Colonic mucosa (tissue), 4 donors: ENCODE results near the gene RNASE7. TPM values are rescaled to one million over a fixed set of nuclear protein-coding genes. Genes with fewer than 3 reads are reported as not detected.

ENCODE experiments used
- DNase-seq: peaks from one replicate; pipeline ENCODE4 v3.0.0-alpha.2; 2020
- H3K27ac ChIP-seq: fragments of 200-600 bp; one replicate; pipeline ENCODE4 v1.8.0; 2021
- H3K27me3 ChIP-seq: fragments of 200-600 bp; one replicate; pipeline ENCODE4 v1.8.0; 2021
- H3K36me3 ChIP-seq: fragments of 200-600 bp; one replicate; pipeline ENCODE4 v1.8.0; 2021
- H3K4me1 ChIP-seq: fragments of 200-600 bp; one replicate; pipeline ENCODE4 v1.8.0; 2021; ENCODE audit warnings: mild to moderate bottlenecking
- H3K4me3 ChIP-seq: fragments of 200-600 bp; one replicate; pipeline ENCODE4 v1.8.0; 2021
- H3K9ac ChIP-seq, 2 donors: one replicate each; pipeline ENCODE4 v1.7.0; 2013; ENCODE audit warnings: control low read depth in 2 of 2, low read depth in 2 of 2, low read length in 2 of 2
- H3K9me3 ChIP-seq: fragments of 200-600 bp; one replicate; pipeline ENCODE4 v1.8.0; 2021
- intact Hi-C: fragments of 100-400 bp; cut with DNase I; formaldehyde crosslinking; loops from one replicate; pipeline ENCODE4 v1.14.1; 2022
- microRNA-seq: library from miRNA; unstranded; fragments of <30 nt; microRNA quantifications from one replicate; pipeline ENCODE4, GENCODE V29; 2019
- total RNA-seq, 2 donors: library from RNA; stranded (reverse); fragmentation: NEBNext Ultra II Directional in 1 of 2; extraction: Animal tissue kit (Norgen Biotek cat#: 25700) in 1 of 2; gene quantifications; one replicate each; pipeline ENCODE4 v1.2.1, GENCODE V29; 2021
- TF ChIP-seq, protein P1 (sequence below): fragments of 200-600 bp; IDR thresholded peaks from one replicate; pipeline ENCODE4 v1.8.0; 2022; ENCODE audit warnings: antibody characterized with exemption, mild to moderate bottlenecking
- donor health status: healthy.
- donor health status: DM: no; HTN: no; CAD: no.
- donor health status: DM: no; HTN: no; CAD: no.

The RNASE7 gene
- total RNA-seq, 2 donors from 2014 or later: 0.16 to 0.30 TPM

DNA sequence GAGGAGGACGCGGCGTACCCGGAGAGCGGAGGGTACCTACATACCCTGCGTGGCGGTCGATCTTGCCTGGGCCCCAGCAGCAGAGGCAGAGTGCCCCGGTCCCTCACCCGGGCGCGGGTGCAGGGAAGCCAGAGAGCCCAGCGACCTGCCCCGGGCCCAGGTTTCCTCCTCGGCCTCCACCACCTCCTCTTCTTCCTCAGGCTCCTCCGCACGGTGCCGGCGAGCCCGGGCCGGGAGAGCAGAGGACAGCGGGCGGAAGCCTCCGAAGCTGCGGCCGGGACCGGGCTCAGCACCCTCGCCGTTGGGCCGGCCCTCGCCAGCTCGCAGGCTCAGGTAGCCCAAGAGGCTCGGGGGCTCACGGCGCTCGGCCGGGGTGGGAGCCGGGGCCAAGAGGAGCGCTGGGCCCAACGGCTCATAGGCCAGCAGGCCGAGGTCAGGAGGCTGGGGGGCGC, 49.7 kb downstream of the RNASE7 start:
- peak; percentile 22 for DNase-seq
- Histone ChIP-seq H3K9ac (no peak overlapping the region), H3K27me3 (no peaks in the 10 kb centered on the region), H3K4me3 (no peak overlapping the region), H3K4me1 (peaks cover 4% of the 10 kb centered on the region), H3K9me3 (no peaks in the 10 kb centered on the region), H3K36me3 (no peaks in the 10 kb centered on the region), H3K27ac (no peak overlapping the region)
- intact Hi-C loops: loop anchor here (2.0 to 5.0 kb wide), 2 partner anchors 23 to 75 kb away; no protein-coding TSS in a partner anchor
- TF ChIP-seq, protein P1, sequence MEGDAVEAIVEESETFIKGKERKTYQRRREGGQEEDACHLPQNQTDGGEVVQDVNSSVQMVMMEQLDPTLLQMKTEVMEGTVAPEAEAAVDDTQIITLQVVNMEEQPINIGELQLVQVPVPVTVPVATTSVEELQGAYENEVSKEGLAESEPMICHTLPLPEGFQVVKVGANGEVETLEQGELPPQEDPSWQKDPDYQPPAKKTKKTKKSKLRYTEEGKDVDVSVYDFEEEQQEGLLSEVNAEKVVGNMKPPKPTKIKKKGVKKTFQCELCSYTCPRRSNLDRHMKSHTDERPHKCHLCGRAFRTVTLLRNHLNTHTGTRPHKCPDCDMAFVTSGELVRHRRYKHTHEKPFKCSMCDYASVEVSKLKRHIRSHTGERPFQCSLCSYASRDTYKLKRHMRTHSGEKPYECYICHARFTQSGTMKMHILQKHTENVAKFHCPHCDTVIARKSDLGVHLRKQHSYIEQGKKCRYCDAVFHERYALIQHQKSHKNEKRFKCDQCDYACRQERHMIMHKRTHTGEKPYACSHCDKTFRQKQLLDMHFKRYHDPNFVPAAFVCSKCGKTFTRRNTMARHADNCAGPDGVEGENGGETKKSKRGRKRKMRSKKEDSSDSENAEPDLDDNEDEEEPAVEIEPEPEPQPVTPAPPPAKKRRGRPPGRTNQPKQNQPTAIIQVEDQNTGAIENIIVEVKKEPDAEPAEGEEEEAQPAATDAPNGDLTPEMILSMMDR: no peak

DNA sequence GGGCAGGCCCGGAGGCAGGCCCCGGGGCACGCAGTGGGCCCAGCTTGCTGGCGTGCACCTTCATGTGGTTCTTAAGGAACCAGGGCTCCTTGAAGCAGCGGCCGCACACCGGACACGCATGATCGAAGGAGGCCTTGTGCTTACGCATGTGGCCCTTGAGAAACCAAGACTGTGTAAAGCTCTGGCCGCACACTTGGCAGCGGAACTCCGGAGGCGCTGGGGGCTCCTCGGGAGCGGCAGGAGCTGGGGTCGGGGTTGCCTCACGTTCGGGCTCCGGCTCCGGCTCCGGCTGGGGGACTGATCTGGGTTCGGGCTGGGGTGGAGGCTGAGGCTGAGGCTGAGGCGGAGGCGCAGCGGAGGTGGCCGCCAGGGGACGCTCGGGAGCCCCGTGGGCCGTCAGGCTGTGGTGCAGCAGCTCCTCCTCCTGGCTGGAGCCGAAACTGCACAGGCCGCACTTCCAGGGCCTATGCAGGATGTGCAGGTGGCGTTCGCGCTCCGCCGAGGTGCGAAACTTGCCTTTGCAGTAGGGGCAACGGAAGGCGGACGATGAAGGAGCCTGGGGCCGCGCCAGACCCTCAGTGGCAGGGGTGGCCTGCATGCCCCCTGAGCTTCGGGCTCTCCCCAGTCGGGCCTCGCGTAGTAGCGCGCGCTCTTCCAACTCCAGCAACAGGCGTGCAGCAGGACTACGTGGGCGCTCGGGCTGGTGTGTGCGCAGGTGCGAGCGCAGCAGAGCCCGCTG, 50.3 kb downstream of the RNASE7 start:
- Histone ChIP-seq H3K27ac (no peak overlapping the region), H3K9me3 (no peaks in the 10 kb centered on the region), H3K27me3 (no peaks in the 10 kb centered on the region), H3K36me3 (no peaks in the 10 kb centered on the region), H3K9ac (no peak overlapping the region), H3K4me3 (no peak overlapping the region), H3K4me1 (peaks cover 4% of the 10 kb centered on the region)
- peak; percentile 90 for DNase-seq
- TF ChIP-seq, protein P1: peak; percentile 100
- intact Hi-C loops: loop anchor here (5.0 kb wide), 1 partner anchor 75 kb away; no protein-coding TSS in a partner anchor

DNA sequence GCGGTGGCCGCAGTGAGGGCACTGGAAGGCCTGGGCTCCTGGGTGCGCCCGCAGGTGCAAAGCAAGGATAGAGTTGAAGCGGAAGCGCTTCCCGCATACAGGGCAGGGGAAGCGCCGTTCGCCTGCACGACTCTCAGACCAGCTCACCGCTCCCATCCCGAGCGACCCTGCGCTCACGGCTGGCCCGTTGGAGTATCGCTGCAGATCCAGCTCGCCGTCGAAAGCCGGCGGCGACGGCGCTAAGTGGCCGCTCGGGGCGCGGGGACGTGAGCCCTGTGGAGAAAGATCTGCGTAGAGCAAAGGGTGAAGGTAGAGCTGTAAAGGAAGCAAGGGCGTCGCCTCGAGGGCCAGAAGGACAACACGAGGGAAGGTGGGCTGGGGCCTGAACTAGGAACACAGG, 50.9 kb downstream of the RNASE7 start:
- Histone ChIP-seq H3K36me3 (no peaks in the 10 kb centered on the region), H3K4me3 (no peak overlapping the region), H3K27me3 (no peaks in the 10 kb centered on the region), H3K9me3 (no peaks in the 10 kb centered on the region), H3K4me1 (peaks cover 4% of the 10 kb centered on the region), H3K9ac (no peak overlapping the region), H3K27ac (no peak overlapping the region)
- DNase-seq: no peak
- intact Hi-C loops: loop anchor here (5.0 kb wide), 1 partner anchor 76 kb away; no protein-coding TSS in a partner anchor
- TF ChIP-seq, protein P1: no peak

Small RNA genes lying within 50 kb of the gene (microRNA-seq; reads per million reads assigned to microRNA genes)
- not detected for gene MIR6717

Other genes with a start within 250 kb of the RNASE7 start
- gene RNASE1, start 239.5 kb upstream of the RNASE7 start, total RNA-seq: 100 to 1,000 TPM; 189 to 244 TPM
- not detected for gene RNASE3, start 151.0 kb upstream of the RNASE7 start, total RNA-seq
- 1 to 10 TPM in 1 of 2 donors, not detected in 1; 1.1 TPM for gene RNASE2, start 86.9 kb upstream of the RNASE7 start, total RNA-seq
- gene METTL17, start 52.4 kb upstream of the RNASE7 start, total RNA-seq: 10 to 100 TPM; 59.6 to 79.3 TPM
- gene SLC39A2, start 43.1 kb upstream of the RNASE7 start, total RNA-seq: 1 to 10 TPM; 1.2 to 3.0 TPM
- 100 to 1,000 TPM; 136 to 171 TPM for gene NDRG2, start 17.3 kb upstream of the RNASE7 start, total RNA-seq
- under 1 TPM in 1 of 2 donors, not detected in 1; 0.94 TPM for gene TPPP2, start 12.1 kb upstream of the RNASE7 start, total RNA-seq
- gene RNASE13, start 7.6 kb upstream of the RNASE7 start, total RNA-seq: not detected
- gene RNASE8, start 15.5 kb downstream of the RNASE7 start, total RNA-seq: not detected
- gene ARHGEF40, start 27.9 kb downstream of the RNASE7 start, total RNA-seq: 10 to 100 TPM; 49.5 to 66.9 TPM
- 10 to 100 TPM; 44.0 to 79.6 TPM for gene ZNF219, start 56.3 kb downstream of the RNASE7 start, total RNA-seq
- gene TMEM253, start 58.7 kb downstream of the RNASE7 start, total RNA-seq: 10 to 100 TPM; 28.8 to 48.3 TPM
- not detected for gene OR5AU1, start 113.7 kb downstream of the RNASE7 start, total RNA-seq
- gene HNRNPC, start 227.1 kb downstream of the RNASE7 start, total RNA-seq: 100 to 1,000 TPM; 363 to 653 TPM
- under 1 TPM in 1 of 2 donors, not detected in 1; 0.40 TPM for gene RPGRIP1, start 237.7 kb downstream of the RNASE7 start, total RNA-seq